ENCODE results near the gene TRIM67.

DNA sequence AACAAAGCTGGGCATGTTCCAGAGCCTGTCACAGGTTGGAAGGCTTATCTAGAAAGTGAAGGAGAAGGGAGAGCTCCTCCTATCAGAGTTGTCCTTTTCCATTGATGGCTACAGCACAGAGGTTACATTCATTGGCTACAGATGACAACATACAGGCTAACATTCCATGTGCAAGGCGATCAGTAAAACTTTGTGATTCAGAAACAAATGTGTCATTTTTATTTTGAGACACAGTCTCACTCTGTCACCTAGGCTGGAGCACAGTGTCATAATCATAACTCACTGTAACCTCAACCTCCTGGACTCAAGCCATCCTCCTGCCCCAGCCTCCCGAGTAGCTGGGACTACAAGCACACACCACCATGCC lies 32.6 kb downstream of the TRIM67 start:
- TF ChIP-seq, protein P1, sequence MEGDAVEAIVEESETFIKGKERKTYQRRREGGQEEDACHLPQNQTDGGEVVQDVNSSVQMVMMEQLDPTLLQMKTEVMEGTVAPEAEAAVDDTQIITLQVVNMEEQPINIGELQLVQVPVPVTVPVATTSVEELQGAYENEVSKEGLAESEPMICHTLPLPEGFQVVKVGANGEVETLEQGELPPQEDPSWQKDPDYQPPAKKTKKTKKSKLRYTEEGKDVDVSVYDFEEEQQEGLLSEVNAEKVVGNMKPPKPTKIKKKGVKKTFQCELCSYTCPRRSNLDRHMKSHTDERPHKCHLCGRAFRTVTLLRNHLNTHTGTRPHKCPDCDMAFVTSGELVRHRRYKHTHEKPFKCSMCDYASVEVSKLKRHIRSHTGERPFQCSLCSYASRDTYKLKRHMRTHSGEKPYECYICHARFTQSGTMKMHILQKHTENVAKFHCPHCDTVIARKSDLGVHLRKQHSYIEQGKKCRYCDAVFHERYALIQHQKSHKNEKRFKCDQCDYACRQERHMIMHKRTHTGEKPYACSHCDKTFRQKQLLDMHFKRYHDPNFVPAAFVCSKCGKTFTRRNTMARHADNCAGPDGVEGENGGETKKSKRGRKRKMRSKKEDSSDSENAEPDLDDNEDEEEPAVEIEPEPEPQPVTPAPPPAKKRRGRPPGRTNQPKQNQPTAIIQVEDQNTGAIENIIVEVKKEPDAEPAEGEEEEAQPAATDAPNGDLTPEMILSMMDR (IDR thresholded peaks at IDR 0.05) = no peak
- no peak for TF ChIP-seq POLR2A (IDR thresholded peaks at IDR 0.05)

Data from body of pancreas (tissue), 4 donors.